ENCODE results near the gene GRK3. TPM values are rescaled to one million over a fixed set of nuclear protein-coding genes. Genes with fewer than 3 reads are reported as not detected.
"Not testable (repeated sequence)": the region's sequence is repeated elsewhere in the genome, so short reads cannot be mapped to it uniquely, and the experiment has no call there.

GRK3 gene
- total and polyA plus RNA-seq, 8 donors: 18.4 to 33.9 (median 23.8) TPM

- Histone ChIP-seq H3K27ac (no peak overlapping the region), H3K4me1 (peaks cover 0 to 36% of the 10 kb centered on the region in 2 donors), H3K9me3 (no peaks in the 10 kb centered on the region), H3K36me3 (no peaks in the 10 kb centered on the region), H3K4me3 (no peak overlapping the region), H3K27me3 (no peaks in the 10 kb centered on the region)
- intact Hi-C loops (cut with DNase I): no loop called here
- no peak for TF ChIP-seq CTCF (IDR thresholded peaks at IDR 0.05)
- no peak for DNase-seq
- no peak for ATAC-seq
These were observed 9.4 kb downstream of the GRK3 start for GRCh38 chr22:25573841-25574240.

- DNase-seq (no peak), ATAC-seq (no peak)
- TF ChIP-seq CTCF (IDR thresholded peaks at IDR 0.05): no peak
- no peaks in the 10 kb centered on the region for H3K27me3 ChIP-seq
- H3K4me3 ChIP-seq: no peak overlapping the region
- no peaks in the 10 kb centered on the region for H3K36me3 ChIP-seq
- peaks cover 0 to 27% of the 10 kb centered on the region in 2 donors for H3K4me1 ChIP-seq
- H3K27ac ChIP-seq: no peak overlapping the region
- H3K9me3 ChIP-seq: no peaks in the 10 kb centered on the region
- intact Hi-C loops (cut with DNase I): no loop called here
These were observed 10.3 kb downstream of the GRK3 start for GRCh38 chr22:25574736-25575135.

- H3K36me3 ChIP-seq; intact Hi-C loops (cut with DNase I); H3K27me3 ChIP-seq; H3K4me3 ChIP-seq; H3K27ac ChIP-seq; ATAC-seq; H3K9me3 ChIP-seq: not testable (repeated sequence)
- peaks cover 0 to 16% of the 10 kb centered on the region in 2 donors for H3K4me1 ChIP-seq
- peak in 1 of 4 donors; percentile 48 for DNase-seq
These were observed 11.4 kb downstream of the GRK3 start for GRCh38 chr22:25575674-25576392.

- H3K36me3 ChIP-seq; H3K27me3 ChIP-seq; ATAC-seq; DNase-seq; H3K27ac ChIP-seq; H3K9me3 ChIP-seq; intact Hi-C loops (cut with DNase I); H3K4me3 ChIP-seq: not testable (repeated sequence)
- H3K4me1 ChIP-seq: peaks cover 0 to 23% of the 10 kb centered on the region in 2 donors
These were observed 17.0 kb downstream of the GRK3 start for GRCh38 chr22:25581452-25581851.

- TF ChIP-seq CTCF (IDR thresholded peaks at IDR 0.05): no peak
- H3K4me3 ChIP-seq: no peak overlapping the region
- ATAC-seq: peak; percentile 29
These were observed 18.5 kb downstream of the GRK3 start for GRCh38 chr22:25582946-25583345.

GRCh38 chr22:25584993-25585392, 20.5 kb downstream of the GRK3 start:
- H3K36me3 ChIP-seq; intact Hi-C loops (cut with DNase I); H3K27me3 ChIP-seq; H3K4me3 ChIP-seq; H3K27ac ChIP-seq; H3K9me3 ChIP-seq: not testable (repeated sequence)
- H3K4me1 ChIP-seq: peaks cover 0 to 23% of the 10 kb centered on the region in 2 donors
- peak; percentile 75 for ATAC-seq
- peak in 1 of 4 donors; percentile 37 for DNase-seq

More at GRCh38 chr22:25582946-25583345, 18.5 kb downstream of the GRK3 start:
- intact Hi-C loops (cut with DNase I): no loop called here
- Histone ChIP-seq H3K4me1 (peaks cover 0 to 23% of the 10 kb centered on the region in 2 donors), H3K27me3 (no peaks in the 10 kb centered on the region), H3K27ac (no peak overlapping the region), H3K36me3 (no peaks in the 10 kb centered on the region), H3K9me3 (no peaks in the 10 kb centered on the region)
- DNase-seq: no peak

GRCh38 chr22:25589664-25590063, 25.2 kb downstream of the GRK3 start:
- H3K27me3 ChIP-seq; H3K4me3 ChIP-seq; H3K27ac ChIP-seq; H3K36me3 ChIP-seq; H3K9me3 ChIP-seq; DNase-seq; ATAC-seq; intact Hi-C loops (cut with DNase I); H3K4me1 ChIP-seq: not testable (repeated sequence)

- H3K27ac ChIP-seq; H3K27me3 ChIP-seq; H3K36me3 ChIP-seq; ATAC-seq; H3K4me1 ChIP-seq; H3K9me3 ChIP-seq; DNase-seq; H3K4me3 ChIP-seq; intact Hi-C loops (cut with DNase I): not testable (repeated sequence)
These were observed 28.8 kb downstream of the GRK3 start for GRCh38 chr22:25593323-25593722.
